Measurements from ENCODE around the gene TNS1. TPM values are rescaled to one million over a fixed set of nuclear protein-coding genes. Genes with fewer than 3 reads are reported as not detected.
"Not testable (repeated sequence)": the region's sequence is repeated elsewhere in the genome, so short reads cannot be mapped to it uniquely, and the experiment has no call there.

TNS1 gene
- 100 to 1,000 TPM in 1 of 2 donors, 10 to 100 TPM in 1; 27.8 to 149 TPM for total RNA-seq
- long read RNA-seq, partial matches to known transcripts = 12 of 29 reads
- long read RNA-seq, other reads (novel, unspliced or antisense) = 15 of 29 reads

DNA sequence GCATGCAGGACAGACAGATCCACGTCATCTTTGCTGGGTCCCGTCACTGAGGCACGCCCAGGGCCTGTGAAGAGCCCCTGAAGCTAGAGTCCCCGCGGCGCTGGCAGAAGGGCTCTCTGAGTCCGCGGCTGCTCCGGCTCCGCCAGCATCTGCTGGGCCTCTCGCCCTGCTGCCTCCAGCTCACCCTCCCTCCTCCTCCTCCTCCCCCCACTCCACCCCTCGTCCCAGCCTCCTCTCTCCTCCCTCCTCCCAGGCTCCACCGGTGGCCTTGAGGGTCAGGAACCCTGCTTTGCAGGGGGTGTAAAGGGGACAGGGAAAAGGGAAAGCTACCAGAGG is at the start of gene TNS1:
TSS of gene TNS1 (minus strand) at position 151 of the 336 bp plus-strand sequence. CDS start at position 28, 123 bp downstream.
- intact Hi-C loops (cut with DNase I, micrococcal nuclease) = no loop called here
- DNase-seq (peak in 1 of 2 donors; percentile 45), ATAC-seq (no peak)

DNA sequence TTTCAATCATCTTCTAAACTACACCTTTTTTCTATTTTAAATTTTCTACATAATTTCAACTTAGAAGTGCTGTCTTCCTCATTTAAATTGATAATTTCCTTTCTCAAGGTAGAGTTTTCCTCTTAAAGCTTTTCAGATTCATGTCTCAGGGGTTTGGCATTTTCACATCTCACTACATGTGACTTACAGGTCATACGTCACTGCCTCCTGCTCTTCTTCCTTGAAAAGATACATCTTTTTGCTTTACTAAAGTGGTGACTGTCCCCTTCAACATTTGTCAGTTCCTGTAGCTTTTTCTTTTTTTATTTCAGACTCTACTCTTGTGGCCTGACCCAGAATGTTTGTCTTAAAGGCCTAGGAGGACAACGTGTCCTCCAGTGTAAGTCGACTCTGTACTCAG is 49.1 kb upstream of the TNS1 start:
- no peak for ATAC-seq

GRCh38 chr2:218047536-218048225 is 44.9 kb upstream of the TNS1 start:
- DNase-seq = no peak
- intact Hi-C loops (cut with DNase I, micrococcal nuclease) = no loop called here
- no peak for ATAC-seq

More for the DNA sequence above, 49.1 kb upstream of the TNS1 start:
- DNase-seq = no peak
- intact Hi-C loops (cut with DNase I, micrococcal nuclease) = no loop called here

DNA sequence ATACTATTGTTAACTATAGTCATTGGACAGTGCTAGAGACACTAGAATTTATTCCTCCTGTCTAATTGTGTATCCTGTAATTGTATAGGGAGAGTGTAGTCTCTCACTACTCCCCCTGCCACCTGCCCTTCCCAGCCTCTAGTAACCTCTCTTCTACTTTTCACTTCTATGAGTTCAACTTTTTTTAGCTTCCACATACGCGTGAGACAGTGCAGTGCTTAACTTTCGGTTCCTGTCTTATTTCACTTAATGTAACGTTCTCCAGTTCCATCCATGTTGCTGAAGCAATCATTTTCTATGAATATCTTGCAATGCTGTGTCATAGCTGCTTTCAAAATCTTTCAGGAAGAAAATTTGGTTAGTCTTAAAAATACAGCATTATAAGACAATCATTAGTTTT is 43.4 kb upstream of the TNS1 start:
- DNase-seq (no peak), ATAC-seq (no peak)
- intact Hi-C loops (cut with DNase I, micrococcal nuclease) = no loop called here

- ATAC-seq; intact Hi-C loops (cut with DNase I, micrococcal nuclease): not testable (repeated sequence)
These were observed 41.8 kb upstream of the TNS1 start for GRCh38 chr2:218044599-218044998.

DNA sequence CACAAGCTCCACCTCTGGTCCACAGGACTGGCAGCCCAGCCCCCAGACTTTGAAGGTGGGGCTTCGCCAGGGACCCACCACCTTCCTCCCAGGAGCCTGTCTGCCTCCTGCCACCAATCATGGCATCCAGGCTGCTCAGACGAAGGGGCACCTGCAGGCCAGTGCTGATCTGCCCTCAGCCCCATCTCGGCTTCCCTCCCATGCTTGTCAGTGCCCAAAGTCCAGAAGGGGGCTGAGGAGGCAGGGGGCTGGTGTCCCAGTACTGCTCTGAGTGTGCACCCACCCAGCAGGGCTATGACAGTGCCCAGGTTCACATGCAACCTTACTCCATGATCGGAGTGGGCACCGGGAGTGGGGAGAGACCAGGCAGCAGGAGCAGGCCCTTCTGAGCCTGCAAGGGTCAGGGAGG is 40.9 kb upstream of the TNS1 start:
- DNase-seq = no peak
- intact Hi-C loops (cut with DNase I, micrococcal nuclease) = no loop called here
- ATAC-seq = no peak

More at GRCh38 chr2:218044599-218044998, 41.8 kb upstream of the TNS1 start:
- not testable (repeated sequence) for DNase-seq

GRCh38 chr2:218043100-218043499 is 40.3 kb upstream of the TNS1 start:
- ATAC-seq (no peak), DNase-seq (no peak)
- intact Hi-C loops (cut with DNase I, micrococcal nuclease) = no loop called here

- intact Hi-C loops (cut with DNase I, micrococcal nuclease) = no loop called here
- DNase-seq = no peak
- ATAC-seq = no peak
These were observed 38.7 kb upstream of the TNS1 start for GRCh38 chr2:218041302-218042168.

GRCh38 chr2:218040883-218041282 is 38.1 kb upstream of the TNS1 start:
- no peak for DNase-seq
- intact Hi-C loops (cut with DNase I, micrococcal nuclease) = no loop called here
- ATAC-seq = no peak

- intact Hi-C loops (cut with DNase I, micrococcal nuclease) = no loop called here
- ATAC-seq (no peak), DNase-seq (no peak)
These were observed 36.4 kb upstream of the TNS1 start for GRCh38 chr2:218039171-218039570.

- DNase-seq (no peak), ATAC-seq (no peak)
- intact Hi-C loops (cut with DNase I, micrococcal nuclease) = no loop called here
These were observed 33.6 kb upstream of the TNS1 start for GRCh38 chr2:218036371-218036770.

- intact Hi-C loops (cut with DNase I, micrococcal nuclease) = no loop called here
- DNase-seq (no peak), ATAC-seq (no peak)
These were observed 32.8 kb upstream of the TNS1 start for GRCh38 chr2:218035463-218036100.

- ATAC-seq (peak; percentile 85), DNase-seq (peak; percentile 45 to 56)
- intact Hi-C loops (cut with DNase I, micrococcal nuclease) = loop anchor here in 1 of 2 donors (5.0 kb wide), 1 partner anchor 247 kb away; no protein-coding TSS in a partner anchor
These were observed 31.9 kb upstream of the TNS1 start for GRCh38 chr2:218034497-218035213.

DNA sequence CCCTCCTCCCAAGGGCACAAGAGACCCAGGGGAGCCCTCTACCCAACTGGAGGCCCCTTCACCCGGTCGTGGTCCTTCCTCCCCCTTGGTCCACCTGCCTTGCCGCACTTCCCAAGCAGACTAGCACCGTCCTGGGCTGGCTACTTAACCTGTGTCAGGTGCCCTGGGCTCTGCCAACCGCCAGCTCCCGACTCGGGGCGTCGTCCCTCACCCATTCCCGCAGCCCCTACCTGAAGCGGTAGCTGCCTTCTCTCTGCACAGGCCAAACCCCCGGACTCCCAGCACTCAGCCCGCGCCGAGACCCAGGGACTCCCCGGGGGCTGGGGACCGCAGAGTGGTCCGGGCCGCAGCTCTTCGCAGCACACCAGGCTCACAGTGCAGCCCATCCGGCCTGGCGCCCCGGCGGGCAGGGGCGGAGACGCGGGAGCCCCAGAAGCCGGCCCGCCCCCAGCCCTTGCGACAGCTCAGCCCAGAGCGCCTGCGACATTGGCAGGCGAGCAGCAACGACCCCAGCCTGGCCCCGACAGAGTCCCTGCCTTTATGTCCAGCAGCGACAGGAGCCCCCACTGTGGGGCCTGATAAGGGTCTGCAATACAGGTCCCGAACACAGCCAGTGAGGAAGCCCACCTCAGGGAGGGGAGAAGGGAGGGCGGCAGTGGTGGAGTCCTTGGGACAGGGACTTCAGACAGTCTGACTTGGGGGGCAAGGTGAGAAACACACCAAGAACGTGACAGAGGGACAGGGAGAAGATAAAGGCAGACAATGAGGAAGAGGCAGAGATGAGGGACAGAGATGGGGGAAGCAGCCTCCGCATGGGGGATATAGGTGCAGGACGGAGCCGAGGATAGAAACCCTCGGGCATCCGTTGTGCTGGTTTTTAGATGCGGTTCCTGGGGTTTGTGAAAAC is 31.0 kb upstream of the TNS1 start:
- ATAC-seq = no peak
- intact Hi-C loops (cut with DNase I, micrococcal nuclease) = loop anchor here in 1 of 2 donors (5.0 kb wide), 1 partner anchor 247 kb away; no protein-coding TSS in a partner anchor
- no peak for DNase-seq

DNA sequence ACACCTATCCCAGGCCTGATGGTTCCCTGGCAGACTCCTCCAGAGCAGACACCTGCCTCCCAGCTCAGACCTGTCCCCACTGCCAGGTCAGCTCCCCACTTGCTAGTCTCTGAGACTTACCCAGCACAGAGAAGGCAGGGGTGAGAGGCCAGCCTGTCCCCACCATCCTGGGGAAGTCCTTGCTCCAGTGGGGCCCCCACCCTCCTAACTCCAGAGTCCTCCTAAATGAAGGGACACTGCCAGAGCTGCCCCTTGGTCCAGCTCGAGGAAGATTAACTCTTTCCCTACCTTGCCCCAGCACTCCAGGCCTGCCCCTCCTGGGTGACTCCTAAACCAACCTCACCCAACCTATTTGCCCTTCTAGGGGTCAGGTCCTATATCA is 30.4 kb upstream of the TNS1 start:
- intact Hi-C loops (cut with DNase I, micrococcal nuclease) = loop anchor here in 1 of 2 donors (5.0 kb wide), 1 partner anchor 246 kb away; no protein-coding TSS in a partner anchor
- ATAC-seq (no peak), DNase-seq (no peak)

DNA sequence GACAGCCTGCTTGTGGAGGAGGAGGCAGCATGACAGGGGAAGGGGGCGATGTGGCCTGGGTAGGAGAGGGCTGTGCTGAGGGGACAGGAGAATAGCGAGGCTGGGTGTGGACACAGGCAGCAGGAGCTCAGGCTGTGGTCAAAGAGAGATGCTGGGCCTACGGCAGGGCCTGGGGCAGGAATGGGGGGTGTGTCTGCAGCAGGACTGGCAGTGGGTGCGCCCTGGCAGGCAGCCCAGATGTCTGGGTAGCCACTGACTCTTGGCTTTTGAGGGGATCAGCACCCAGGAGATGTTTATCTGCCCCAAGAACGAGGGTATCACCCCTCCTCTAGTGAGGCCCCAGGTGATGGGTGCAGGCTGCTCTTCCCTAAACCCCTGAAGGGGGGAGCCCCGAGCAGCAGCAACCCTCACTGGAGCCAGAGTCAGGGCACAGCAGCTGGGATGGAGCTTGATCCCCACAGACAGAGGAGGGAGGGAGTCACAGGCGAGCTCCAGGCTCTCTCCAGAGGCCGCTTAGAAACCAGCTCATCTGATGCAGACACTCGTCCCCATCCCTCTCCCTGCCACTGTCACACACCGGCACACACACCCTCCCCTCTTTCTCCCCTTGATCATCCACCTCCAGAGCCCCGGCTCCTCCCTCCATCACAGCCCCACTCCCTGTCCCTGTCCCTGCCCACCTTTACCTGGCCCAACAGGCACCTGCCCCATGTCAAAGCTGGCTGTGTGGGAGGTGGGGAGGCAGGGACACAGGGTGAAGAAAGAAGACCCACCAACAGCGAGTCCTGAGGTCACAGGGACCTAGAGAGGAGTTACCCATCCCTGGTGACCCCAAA is 29.8 kb upstream of the TNS1 start:
- ATAC-seq (no peak), DNase-seq (no peak)
- intact Hi-C loops (cut with DNase I, micrococcal nuclease) = loop anchor here in 1 of 2 donors (5.0 kb wide), 1 partner anchor 245 kb away; no protein-coding TSS in a partner anchor

DNA sequence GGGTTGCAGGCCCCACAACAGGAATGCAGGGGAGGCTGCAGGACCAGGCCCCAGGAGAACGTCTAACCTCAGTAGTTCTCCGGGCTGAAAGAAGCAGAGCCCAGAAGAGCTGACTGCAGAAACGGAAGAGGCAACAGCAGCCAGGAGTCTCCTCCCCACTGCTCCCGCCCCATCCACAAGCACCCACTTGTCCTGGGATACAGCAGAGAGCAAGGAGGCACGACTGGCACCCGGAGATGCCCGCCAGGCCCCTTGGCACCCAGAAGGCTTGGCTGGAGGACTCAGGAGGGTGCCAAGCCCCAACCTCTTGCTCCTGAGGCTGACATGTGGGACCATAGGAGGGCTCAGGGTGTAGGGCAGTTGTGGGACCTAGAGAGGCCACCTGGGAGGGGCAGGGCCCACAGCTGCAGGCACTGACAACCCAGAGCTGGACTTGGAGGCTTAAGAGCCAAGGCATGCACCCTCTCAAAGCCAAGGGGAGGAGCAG is 29.0 kb upstream of the TNS1 start:
- ATAC-seq (no peak), DNase-seq (no peak)
- intact Hi-C loops (cut with DNase I, micrococcal nuclease) = loop anchor here in 1 of 2 donors (5.0 kb wide), 1 partner anchor 245 kb away; no protein-coding TSS in a partner anchor
